Measurements from ENCODE around the gene TTC9C.

DNA sequence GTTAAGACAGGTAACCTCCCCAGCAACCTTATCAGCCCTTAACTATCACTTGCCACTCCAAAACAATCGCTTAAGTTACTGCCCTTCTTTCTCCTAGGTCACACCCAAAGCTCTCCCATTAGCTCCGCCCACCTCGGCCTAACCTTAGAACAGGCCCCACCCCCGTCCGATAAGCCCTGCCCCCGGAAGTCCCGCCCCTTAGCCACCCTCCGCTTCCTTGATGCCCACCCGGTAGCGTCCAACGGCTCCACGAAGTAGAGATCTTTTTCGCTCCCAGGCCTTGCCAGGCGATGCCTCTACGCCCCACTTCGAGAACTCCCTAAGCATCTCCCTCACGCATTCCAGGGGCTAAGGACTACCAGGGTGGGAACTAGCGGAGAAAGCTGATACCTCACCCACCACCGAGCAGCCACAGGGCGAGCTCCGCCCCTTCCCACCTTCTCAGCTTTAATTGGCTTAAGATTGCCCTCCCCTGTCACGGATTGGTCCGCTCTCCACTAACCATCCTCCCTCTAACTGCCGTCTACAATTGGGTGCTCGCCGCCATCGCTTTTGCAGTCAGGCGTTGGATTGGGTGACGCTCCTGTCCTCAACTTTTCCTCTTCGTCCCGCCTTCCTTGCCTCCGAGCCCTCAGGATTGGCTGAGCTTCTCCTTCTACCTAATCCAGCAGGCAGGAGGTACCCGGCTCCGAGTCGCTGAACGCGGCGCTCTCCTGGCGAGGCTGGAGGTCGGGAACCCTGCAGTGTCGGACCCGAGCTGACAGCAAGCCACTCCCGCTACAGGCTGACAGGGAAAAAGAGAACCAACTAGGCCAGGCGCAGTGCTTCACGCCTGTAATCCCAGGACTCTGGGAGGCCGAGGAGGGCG lies 25.7 kb downstream of the TTC9C start, which contains the start of gene ZBTB3:
- TF ChIP-seq, protein P1, sequence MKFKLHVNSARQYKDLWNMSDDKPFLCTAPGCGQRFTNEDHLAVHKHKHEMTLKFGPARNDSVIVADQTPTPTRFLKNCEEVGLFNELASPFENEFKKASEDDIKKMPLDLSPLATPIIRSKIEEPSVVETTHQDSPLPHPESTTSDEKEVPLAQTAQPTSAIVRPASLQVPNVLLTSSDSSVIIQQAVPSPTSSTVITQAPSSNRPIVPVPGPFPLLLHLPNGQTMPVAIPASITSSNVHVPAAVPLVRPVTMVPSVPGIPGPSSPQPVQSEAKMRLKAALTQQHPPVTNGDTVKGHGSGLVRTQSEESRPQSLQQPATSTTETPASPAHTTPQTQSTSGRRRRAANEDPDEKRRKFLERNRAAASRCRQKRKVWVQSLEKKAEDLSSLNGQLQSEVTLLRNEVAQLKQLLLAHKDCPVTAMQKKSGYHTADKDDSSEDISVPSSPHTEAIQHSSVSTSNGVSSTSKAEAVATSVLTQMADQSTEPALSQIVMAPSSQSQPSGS (CRISPR knock-in tag; IDR thresholded peaks at IDR 0.05; ENCODE audit: borderline replicate concordance, low read depth), result no peak
- no peak for TF ChIP-seq ESRRA (CRISPR knock-in tag; IDR thresholded peaks at IDR 0.05; ENCODE audit: borderline replicate concordance)
- TF ChIP-seq, protein P2, sequence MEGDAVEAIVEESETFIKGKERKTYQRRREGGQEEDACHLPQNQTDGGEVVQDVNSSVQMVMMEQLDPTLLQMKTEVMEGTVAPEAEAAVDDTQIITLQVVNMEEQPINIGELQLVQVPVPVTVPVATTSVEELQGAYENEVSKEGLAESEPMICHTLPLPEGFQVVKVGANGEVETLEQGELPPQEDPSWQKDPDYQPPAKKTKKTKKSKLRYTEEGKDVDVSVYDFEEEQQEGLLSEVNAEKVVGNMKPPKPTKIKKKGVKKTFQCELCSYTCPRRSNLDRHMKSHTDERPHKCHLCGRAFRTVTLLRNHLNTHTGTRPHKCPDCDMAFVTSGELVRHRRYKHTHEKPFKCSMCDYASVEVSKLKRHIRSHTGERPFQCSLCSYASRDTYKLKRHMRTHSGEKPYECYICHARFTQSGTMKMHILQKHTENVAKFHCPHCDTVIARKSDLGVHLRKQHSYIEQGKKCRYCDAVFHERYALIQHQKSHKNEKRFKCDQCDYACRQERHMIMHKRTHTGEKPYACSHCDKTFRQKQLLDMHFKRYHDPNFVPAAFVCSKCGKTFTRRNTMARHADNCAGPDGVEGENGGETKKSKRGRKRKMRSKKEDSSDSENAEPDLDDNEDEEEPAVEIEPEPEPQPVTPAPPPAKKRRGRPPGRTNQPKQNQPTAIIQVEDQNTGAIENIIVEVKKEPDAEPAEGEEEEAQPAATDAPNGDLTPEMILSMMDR (IDR thresholded peaks at IDR 0.05), result no peak
